Measurements from ENCODE around the gene APOB. TPM values are rescaled to one million over a fixed set of nuclear protein-coding genes. Genes with fewer than 3 reads are reported as not detected.

APOB gene
- total RNA-seq, 1 donor from 2014 or later, result 0.13 TPM

- no peak overlapping the region for H3K4me3 Mint-ChIP-seq
- TF ChIP-seq, protein P1, sequence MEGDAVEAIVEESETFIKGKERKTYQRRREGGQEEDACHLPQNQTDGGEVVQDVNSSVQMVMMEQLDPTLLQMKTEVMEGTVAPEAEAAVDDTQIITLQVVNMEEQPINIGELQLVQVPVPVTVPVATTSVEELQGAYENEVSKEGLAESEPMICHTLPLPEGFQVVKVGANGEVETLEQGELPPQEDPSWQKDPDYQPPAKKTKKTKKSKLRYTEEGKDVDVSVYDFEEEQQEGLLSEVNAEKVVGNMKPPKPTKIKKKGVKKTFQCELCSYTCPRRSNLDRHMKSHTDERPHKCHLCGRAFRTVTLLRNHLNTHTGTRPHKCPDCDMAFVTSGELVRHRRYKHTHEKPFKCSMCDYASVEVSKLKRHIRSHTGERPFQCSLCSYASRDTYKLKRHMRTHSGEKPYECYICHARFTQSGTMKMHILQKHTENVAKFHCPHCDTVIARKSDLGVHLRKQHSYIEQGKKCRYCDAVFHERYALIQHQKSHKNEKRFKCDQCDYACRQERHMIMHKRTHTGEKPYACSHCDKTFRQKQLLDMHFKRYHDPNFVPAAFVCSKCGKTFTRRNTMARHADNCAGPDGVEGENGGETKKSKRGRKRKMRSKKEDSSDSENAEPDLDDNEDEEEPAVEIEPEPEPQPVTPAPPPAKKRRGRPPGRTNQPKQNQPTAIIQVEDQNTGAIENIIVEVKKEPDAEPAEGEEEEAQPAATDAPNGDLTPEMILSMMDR (IDR thresholded peaks at IDR 0.05; ENCODE audit: unreplicated experiment), result no peak
- no peaks in the 10 kb centered on the region for H3K36me3 Mint-ChIP-seq
- DNase-seq (ENCODE audit: low spot score in 2 of 2, unreplicated experiment in 2 of 2), result no peak
- H3K27ac Mint-ChIP-seq, result no peak overlapping the region
- peaks cover 24% of the 10 kb centered on the region for H3K27me3 Mint-ChIP-seq (ENCODE audit: low read depth)
- peaks cover 8% of the 10 kb centered on the region for H3K9me3 Mint-ChIP-seq
- peaks cover 4% of the 10 kb centered on the region for H3K4me1 Mint-ChIP-seq
Measured at GRCh38 chr2:21054011-21054410, 10.1 kb upstream of the APOB start.

GRCh38 chr2:21052044-21052443 is 8.2 kb upstream of the APOB start:
- no peak overlapping the region for H3K27ac Mint-ChIP-seq

GRCh38 chr2:21050164-21050563 is 6.3 kb upstream of the APOB start:
- peaks cover 3% of the 10 kb centered on the region for H3K4me1 Mint-ChIP-seq
- H3K9me3 Mint-ChIP-seq, result peaks cover 8% of the 10 kb centered on the region
- peaks cover 48% of the 10 kb centered on the region for H3K27me3 Mint-ChIP-seq (ENCODE audit: low read depth)
- no peak overlapping the region for H3K4me3 Mint-ChIP-seq
- no peak for DNase-seq (ENCODE audit: low spot score in 2 of 2, unreplicated experiment in 2 of 2)
- H3K27ac Mint-ChIP-seq, result no peak overlapping the region
- TF ChIP-seq, protein P1 (IDR thresholded peaks at IDR 0.05; ENCODE audit: unreplicated experiment), result no peak
- H3K36me3 Mint-ChIP-seq, result no peaks in the 10 kb centered on the region

More at GRCh38 chr2:21052044-21052443, 8.2 kb upstream of the APOB start:
- H3K36me3 Mint-ChIP-seq, result no peaks in the 10 kb centered on the region
- peaks cover 6% of the 10 kb centered on the region for H3K4me1 Mint-ChIP-seq
- no peak for DNase-seq (ENCODE audit: low spot score in 2 of 2, unreplicated experiment in 2 of 2)
- peaks cover 31% of the 10 kb centered on the region for H3K27me3 Mint-ChIP-seq (ENCODE audit: low read depth)
- TF ChIP-seq, protein P1 (IDR thresholded peaks at IDR 0.05; ENCODE audit: unreplicated experiment), result no peak
- no peak overlapping the region for H3K4me3 Mint-ChIP-seq
- H3K9me3 Mint-ChIP-seq, result peaks cover 8% of the 10 kb centered on the region

DNA sequence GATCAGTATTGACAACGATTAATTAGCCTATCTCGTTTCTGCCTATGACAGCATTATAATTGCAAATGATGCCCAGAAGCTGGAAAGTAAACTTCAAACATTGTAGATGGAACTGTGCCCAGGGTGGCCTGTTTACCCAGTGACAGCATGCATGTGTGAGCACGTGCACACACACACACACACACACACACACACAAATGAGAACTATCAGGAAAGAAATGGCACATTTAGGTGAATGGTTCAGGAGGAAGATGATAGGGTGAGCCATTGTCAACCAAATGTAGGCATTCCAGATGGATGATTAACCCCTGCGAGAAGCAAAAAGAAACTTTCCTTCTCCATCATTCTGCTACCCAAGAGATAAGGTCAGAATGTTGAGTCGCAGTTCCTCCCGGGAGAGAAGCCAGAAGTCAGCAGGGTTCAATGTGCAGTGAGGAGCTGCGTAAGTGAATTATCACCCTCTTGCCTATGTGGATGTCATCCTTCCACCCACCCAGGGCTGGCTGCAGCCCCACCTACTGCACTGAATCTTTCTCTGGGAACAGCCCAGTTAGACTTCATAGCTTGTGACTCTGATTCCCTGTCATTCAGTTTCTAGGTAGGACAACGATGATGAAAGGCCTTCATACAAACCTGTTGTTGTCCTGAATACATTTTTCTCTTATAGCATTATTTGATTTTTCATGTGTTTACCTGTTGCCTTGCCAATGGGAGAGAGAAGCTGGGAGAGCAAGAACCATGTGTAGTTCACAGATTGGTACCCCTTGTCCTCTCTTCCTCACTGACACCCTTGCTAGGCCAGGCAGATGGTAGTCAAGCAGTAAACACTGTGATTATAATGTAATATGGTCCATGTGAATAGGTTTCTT is 3.5 kb upstream of the APOB start:
- Mint-ChIP-seq H3K4me3 (no peak overlapping the region), H3K9me3 (peaks cover 8% of the 10 kb centered on the region), H3K27ac (no peak overlapping the region), H3K36me3 (no peaks in the 10 kb centered on the region), H3K4me1 (peaks cover 8% of the 10 kb centered on the region), H3K27me3 (ENCODE audit: low read depth) (peaks cover 53% of the 10 kb centered on the region)
- DNase-seq (ENCODE audit: low spot score in 2 of 2, unreplicated experiment in 2 of 2), result no peak
- TF ChIP-seq, protein P1 (IDR thresholded peaks at IDR 0.05; ENCODE audit: unreplicated experiment), result no peak

DNA sequence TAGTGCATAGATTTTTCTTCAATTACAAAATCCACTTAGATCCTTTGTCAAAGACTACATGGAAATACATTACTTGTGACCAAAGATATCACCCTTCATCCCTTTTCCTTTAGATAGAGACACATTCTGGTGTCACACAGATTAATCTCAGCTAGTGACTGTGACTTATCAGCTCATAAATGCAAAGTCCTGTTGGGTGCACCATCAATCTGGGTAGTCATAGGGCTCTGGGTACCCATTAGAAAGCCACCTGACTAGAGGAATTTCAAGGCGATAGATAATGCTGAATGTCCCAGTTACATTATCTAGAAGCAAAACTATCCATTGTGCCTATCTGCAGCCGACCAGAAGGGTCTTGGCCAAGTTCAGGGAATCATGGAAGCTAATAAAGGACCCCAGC is 2.6 kb upstream of the APOB start:
- peaks cover 60% of the 10 kb centered on the region for H3K27me3 Mint-ChIP-seq (ENCODE audit: low read depth)
- TF ChIP-seq, protein P1 (IDR thresholded peaks at IDR 0.05; ENCODE audit: unreplicated experiment), result no peak
- no peaks in the 10 kb centered on the region for H3K36me3 Mint-ChIP-seq
- H3K4me1 Mint-ChIP-seq, result peaks cover 8% of the 10 kb centered on the region
- no peak for DNase-seq (ENCODE audit: low spot score in 2 of 2, unreplicated experiment in 2 of 2)
- H3K27ac Mint-ChIP-seq, result no peak overlapping the region
- peaks cover 7% of the 10 kb centered on the region for H3K9me3 Mint-ChIP-seq
- H3K4me3 Mint-ChIP-seq, result no peak overlapping the region
